Testis (tissue), 3 donors: ENCODE measurements around the gene FAM78B. TPM values are rescaled to one million over a fixed set of nuclear protein-coding genes. Genes with fewer than 3 reads are reported as not detected.

ENCODE experiments used
- DNase-seq: peaks from one replicate; pipeline ENCODE4 v3.0.0-alpha.2; 2019
- H3K27ac ChIP-seq, 2 donors: fragments of 200-600 bp; sonication (generic); one replicate each; pipeline ENCODE4 v1.5.1; 2019
- H3K27me3 ChIP-seq: fragments of 200-600 bp; sonication (generic); one replicate; pipeline ENCODE4 v1.5.1; 2019
- H3K36me3 ChIP-seq: fragments of 200-600 bp; sonication (generic); one replicate; pipeline ENCODE4 v1.5.1; 2017; ENCODE audit warnings: low read depth; ENCODE audit errors: missing control alignments
- H3K4me1 ChIP-seq: fragments of 200-600 bp; sonication (generic); one replicate; pipeline ENCODE4 v1.5.1; 2019
- H3K4me3 ChIP-seq, 2 donors: fragments of 200-600 bp; sonication (generic); one replicate each; pipeline ENCODE4 v1.5.1; 2017 to 2019
- H3K9me3 ChIP-seq: fragments of 200-600 bp; sonication (generic); one replicate; pipeline ENCODE4 v1.5.1; 2017
- CTCF ChIP-seq, 3 experiments: fragments of 450-650 bp in 2 of 3; fragments of 200-600 bp in 1 of 3; sonication (generic) in 1 of 3; IDR thresholded peaks; one replicate each; pipeline ENCODE4 v1.5.1; 2016 to 2019; ENCODE audit warnings: antibody characterized with exemption in 3 of 3, mild to moderate bottlenecking in 2 of 3, moderate library complexity in 1 of 3
- POLR2A ChIP-seq: fragments of 450-650 bp; IDR thresholded peaks from one replicate; pipeline ENCODE4 v1.6.1; 2017; ENCODE audit warnings: antibody characterized with exemption, mild to moderate bottlenecking, moderate library complexity
- WGBS, 2 donors: methylation state at CpG; one replicate each; pipeline ENCODE4 v1.1.5; 2018; 5-methylcytosine and 5-hydroxymethylcytosine counted together
- intact Hi-C: fragments of 100-400 bp; cut with DNase I; formaldehyde crosslinking; loops from one replicate; pipeline ENCODE4 v1.15.1; 2023; ENCODE audit warnings: low total_unique reads
- polyA plus RNA-seq: library from polyadenylated mRNA; stranded (reverse); fragments of 350-450 nt; fragmentation: Illumina TruSeq; extraction: RNeasy Lipid Tissue Mini Kit (QIAGEN cat#74804); gene quantifications from one replicate; pipeline ENCODE4 v1.2.3, GENCODE V29; 2014; ENCODE audit warnings: low read depth, low replicate concordance; ENCODE audit not compliant: insufficient read depth
- total RNA-seq, 2 donors: library from RNA; depleted of rRNA; stranded (reverse); fragments of >200 nt; gene quantifications; one replicate each; pipeline ENCODE4 v1.2.3, GENCODE V29; 2016

FAM78B gene
- total and polyA plus RNA-seq, 3 donors from 2014 or later = 5.0 to 19.8 (median 13.9) TPM

- Histone ChIP-seq H3K9me3 (no peaks in the 10 kb centered on the region), H3K36me3 (no peaks in the 10 kb centered on the region), H3K4me3 (no peak overlapping the region), H3K27me3 (no peaks in the 10 kb centered on the region), H3K27ac (no peak overlapping the region), H3K4me1 (peaks cover 3% of the 10 kb centered on the region)
- TF ChIP-seq CTCF (IDR thresholded peaks at IDR 0.05) (no peak), POLR2A (no peak)
- no peak for DNase-seq
- intact Hi-C loops = no loop called here
- 30 to 40% methylated on average over 4 to 6 of the region's 6 CpGs for WGBS, 2 donors
These were observed 77.0 kb downstream of the FAM78B start for GRCh38 chr1:166089804-166090203.

- peaks cover 3% of the 10 kb centered on the region for H3K4me1 ChIP-seq
These were observed 78.2 kb downstream of the FAM78B start for GRCh38 chr1:166088572-166088955.

GRCh38 chr1:166087734-166088571 is 78.8 kb downstream of the FAM78B start:
- TF ChIP-seq POLR2A = no peak
- no peak for TF ChIP-seq CTCF (IDR thresholded peaks at IDR 0.05)
- WGBS, 2 donors = 84 to 92% methylated on average over 8 of the region's 8 CpGs
- H3K27me3 ChIP-seq = no peaks in the 10 kb centered on the region
- H3K4me3 ChIP-seq = no peak overlapping the region
- peaks cover 3% of the 10 kb centered on the region for H3K4me1 ChIP-seq
- H3K9me3 ChIP-seq = no peaks in the 10 kb centered on the region
- intact Hi-C loops = no loop called here
- no peaks in the 10 kb centered on the region for H3K36me3 ChIP-seq
- DNase-seq = no peak
- no peak overlapping the region for H3K27ac ChIP-seq

More at GRCh38 chr1:166088572-166088955, 78.2 kb downstream of the FAM78B start:
- DNase-seq = no peak
- H3K27me3 ChIP-seq = no peaks in the 10 kb centered on the region
- no peak overlapping the region for H3K27ac ChIP-seq
- WGBS, 2 donors = 75 to 81% methylated on average over 4 of the region's 4 CpGs
- H3K4me3 ChIP-seq = no peak overlapping the region
- intact Hi-C loops = no loop called here
- H3K36me3 ChIP-seq = no peaks in the 10 kb centered on the region
- no peaks in the 10 kb centered on the region for H3K9me3 ChIP-seq
- TF ChIP-seq POLR2A (no peak), CTCF (IDR thresholded peaks at IDR 0.05) (no peak)

GRCh38 chr1:166086113-166086883 is 80.5 kb downstream of the FAM78B start:
- 72 to 75% methylated on average over 6 of the region's 6 CpGs for WGBS, 2 donors
- intact Hi-C loops = no loop called here
- Histone ChIP-seq H3K27ac (no peak overlapping the region), H3K36me3 (no peaks in the 10 kb centered on the region), H3K4me3 (no peak overlapping the region), H3K9me3 (no peaks in the 10 kb centered on the region), H3K4me1 (peaks cover 3% of the 10 kb centered on the region), H3K27me3 (no peaks in the 10 kb centered on the region)
- DNase-seq = no peak
- TF ChIP-seq POLR2A (no peak), CTCF (IDR thresholded peaks at IDR 0.05) (no peak)
